Pancreas (tissue), 10 donors: Measurements from ENCODE around the gene ULK3. TPM values are rescaled to one million over a fixed set of nuclear protein-coding genes. Genes with fewer than 3 reads are reported as not detected.

ENCODE experiments used
- ATAC-seq, 4 donors: fragments of 200-7000 bp; cut with Tn5 transposase; one replicate each; pipeline versions ENCODE4 v1.8.0 to v1.9.1; 2020; ENCODE audit warnings: mild to moderate bottlenecking in 4 of 4, moderate library complexity in 4 of 4
- DNase-seq, 6 donors: peaks; one replicate each; pipeline ENCODE4 v3.0.0-alpha.2; 2020
- FAIRE-seq: peaks from 2 replicates; lab custom pipeline; 2012; peaks lifted over from hg19 to GRCh38; lab: Jason Lieb, UNC
- H3K27ac ChIP-seq, 4 donors: fragments of 200-600 bp; sonication (generic); 1 replicate in 3 of 4; 2 replicates in 1 of 4; pipeline versions ENCODE4 v1.5.0 to v1.8.0; 2020
- H3K27me3 ChIP-seq, 4 donors: fragments of 200-600 bp; one replicate each; pipeline ENCODE4 v1.8.0; 2021
- H3K36me3 ChIP-seq, 3 donors: fragments of 200-600 bp; sonication (generic) in 1 of 3; one replicate each; pipeline versions ENCODE4 v1.5.0 to v1.8.0; 2020 to 2021
- H3K4me1 ChIP-seq, 3 donors: fragments of 200-600 bp; one replicate each; pipeline ENCODE4 v1.8.0; 2021
- H3K4me3 ChIP-seq, 4 donors: fragments of 200-600 bp; sonication (generic) in 2 of 4; one replicate each; pipeline versions ENCODE4 v1.5.0 to v1.8.0; 2020 to 2021
- H3K9me3 ChIP-seq, 4 donors: fragments of 200-600 bp; one replicate each; pipeline ENCODE4 v1.8.0; 2021
- WGBS, 2 donors: extraction: QIAGEN DNeasy Blood & Tissue Kit; methylation state at CpG; one replicate each; pipeline ENCODE4 v1.1.7; 2013; 5-methylcytosine and 5-hydroxymethylcytosine counted together
- intact Hi-C, 3 donors: fragments of 100-400 bp; cut with DNase I; formaldehyde crosslinking; loops; one replicate each; pipeline versions ENCODE4 v1.11.1 to v1.14.2; 2022
- polyA plus RNA-seq, 2 donors: library from polyadenylated mRNA; stranded (reverse); fragments of 200-250 nt; gene quantifications; one replicate each; pipeline ENCODE4 v1.2.3, GENCODE V29; 2013
- total RNA-seq, 6 donors: library from RNA; stranded (reverse); fragmentation: NEBNext Ultra II Directional in 4 of 6; extraction: Animal tissue kit (Norgen Biotek cat#: 25700) in 4 of 6; gene quantifications; one replicate each; pipeline versions ENCODE4 v1.2.1 to v1.2.4, GENCODE V29; 2021 to 2023
- TF ChIP-seq, protein P1 (sequence below), 4 donors: fragments of 200-600 bp; sonication (generic) in 3 of 4; IDR thresholded peaks; one replicate each; pipeline versions ENCODE4 v1.5.0 to v1.8.0; 2021; ENCODE audit warnings: antibody characterized with exemption in 4 of 4
- donor health status: healthy with polysubstance abuse.
- donor health status: DM: no; HTN: no; CAD: no; lungs with moderate emphysema.
- donor health status: DM: no; HTN: no; CAD: no.
- donor health status: control.
- donor health status: control.
- donor health status: Bipolar disorder and iron deficiency.
- donor health status: DM: yes; HTN: yes; CAD: no.
- donor health status: DM: no; HTN: no; CAD: no.
- donor health status: DM: no; HTN: no; CAD: no.
- donor health status: DM: yes; HTN: yes; CAD: no.

Gene ULK3
- total and polyA plus RNA-seq, 8 donors = 15.0 to 83.5 (median 22.2) TPM

DNA sequence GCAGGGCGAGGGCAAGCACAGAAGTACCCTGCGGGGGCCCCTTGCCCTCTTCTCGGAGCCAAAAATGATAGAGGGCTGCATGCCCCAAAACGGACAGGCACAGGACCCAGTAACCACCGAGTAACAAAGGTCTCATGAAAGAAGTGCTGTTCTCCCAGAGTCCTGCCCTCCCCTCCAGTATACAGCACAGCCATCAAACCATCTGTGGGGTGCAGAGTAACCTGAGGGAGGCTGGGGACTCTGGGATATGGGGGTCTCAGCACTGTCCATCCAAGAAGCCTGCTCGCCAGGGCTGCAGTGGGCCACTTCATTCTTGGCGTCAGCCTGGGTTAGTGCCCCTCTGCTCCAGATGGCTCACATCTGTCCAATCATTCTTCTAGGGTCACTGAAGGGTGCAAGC is 6.1 kb downstream of the ULK3 start:
- ATAC-seq = no peak
- H3K4me1 ChIP-seq = peaks cover under 1 to 1% (median 1%) of the 10 kb centered on the region in 3 donors
- no peak overlapping the region for H3K27ac ChIP-seq
- DNase-seq = no peak
- intact Hi-C loops = loop anchor here in 1 of 3 donors (5.0 kb wide), 1 partner anchor 55 kb away; the partner anchor contains the start of gene CSK
- 81 to 86% methylated on average over 7 of the region's 7 CpGs for WGBS, 2 donors
- no peaks in the 10 kb centered on the region for H3K27me3 ChIP-seq
- no peaks in the 10 kb centered on the region for H3K36me3 ChIP-seq
- no peaks in the 10 kb centered on the region for H3K9me3 ChIP-seq
- FAIRE-seq = no peak
- TF ChIP-seq, protein P1, sequence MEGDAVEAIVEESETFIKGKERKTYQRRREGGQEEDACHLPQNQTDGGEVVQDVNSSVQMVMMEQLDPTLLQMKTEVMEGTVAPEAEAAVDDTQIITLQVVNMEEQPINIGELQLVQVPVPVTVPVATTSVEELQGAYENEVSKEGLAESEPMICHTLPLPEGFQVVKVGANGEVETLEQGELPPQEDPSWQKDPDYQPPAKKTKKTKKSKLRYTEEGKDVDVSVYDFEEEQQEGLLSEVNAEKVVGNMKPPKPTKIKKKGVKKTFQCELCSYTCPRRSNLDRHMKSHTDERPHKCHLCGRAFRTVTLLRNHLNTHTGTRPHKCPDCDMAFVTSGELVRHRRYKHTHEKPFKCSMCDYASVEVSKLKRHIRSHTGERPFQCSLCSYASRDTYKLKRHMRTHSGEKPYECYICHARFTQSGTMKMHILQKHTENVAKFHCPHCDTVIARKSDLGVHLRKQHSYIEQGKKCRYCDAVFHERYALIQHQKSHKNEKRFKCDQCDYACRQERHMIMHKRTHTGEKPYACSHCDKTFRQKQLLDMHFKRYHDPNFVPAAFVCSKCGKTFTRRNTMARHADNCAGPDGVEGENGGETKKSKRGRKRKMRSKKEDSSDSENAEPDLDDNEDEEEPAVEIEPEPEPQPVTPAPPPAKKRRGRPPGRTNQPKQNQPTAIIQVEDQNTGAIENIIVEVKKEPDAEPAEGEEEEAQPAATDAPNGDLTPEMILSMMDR (IDR thresholded peaks at IDR 0.05) = no peak
- H3K4me3 ChIP-seq = no peak overlapping the region

DNA sequence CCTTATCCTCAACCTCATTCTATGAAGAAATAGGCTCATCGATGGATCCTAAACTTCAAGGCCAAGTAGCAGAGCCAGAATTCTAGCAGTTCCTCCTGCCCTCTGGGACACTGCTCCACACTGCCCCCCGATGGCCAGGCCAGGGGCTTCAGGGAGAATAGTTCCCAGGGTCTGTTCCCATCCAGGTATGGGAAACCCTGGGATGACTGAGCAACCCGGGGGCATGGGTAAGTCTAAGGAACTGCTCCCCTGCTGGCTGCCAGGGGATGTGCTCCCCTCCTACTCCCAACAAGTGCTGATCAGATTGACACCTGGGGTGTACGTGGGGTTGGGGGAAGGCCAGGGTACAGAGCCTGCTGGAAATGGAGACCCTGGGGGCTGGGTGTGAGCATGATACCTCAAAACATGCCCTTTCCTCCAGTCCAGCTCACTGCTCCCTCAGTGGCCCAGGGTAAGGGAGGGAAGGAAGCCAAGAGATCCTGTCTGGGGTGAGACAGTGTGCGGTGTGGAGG is 7.6 kb downstream of the ULK3 start:
- whole genome bisulfite sequencing, 2 donors = 35 to 36% methylated on average over 5 of the region's 5 CpGs
- Histone ChIP-seq H3K36me3 (no peaks in the 10 kb centered on the region), H3K4me1 (no peaks in the 10 kb centered on the region), H3K27ac (no peak overlapping the region), H3K9me3 (no peaks in the 10 kb centered on the region), H3K27me3 (no peaks in the 10 kb centered on the region), H3K4me3 (no peak overlapping the region)
- TF ChIP-seq, protein P1 (IDR thresholded peaks at IDR 0.05) = peak; percentile 55 to 74 (median 60)
- FAIRE-seq = no peak
- DNase-seq = peak in 5 of 6 donors; percentile 39 to 86 (median 69)
- intact Hi-C loops = loop anchor here in 1 of 3 donors (5.0 kb wide), 1 partner anchor 53 kb away; the partner anchor contains the start of gene CSK
- peak; percentile 61 to 93 (median 81) for ATAC-seq

DNA sequence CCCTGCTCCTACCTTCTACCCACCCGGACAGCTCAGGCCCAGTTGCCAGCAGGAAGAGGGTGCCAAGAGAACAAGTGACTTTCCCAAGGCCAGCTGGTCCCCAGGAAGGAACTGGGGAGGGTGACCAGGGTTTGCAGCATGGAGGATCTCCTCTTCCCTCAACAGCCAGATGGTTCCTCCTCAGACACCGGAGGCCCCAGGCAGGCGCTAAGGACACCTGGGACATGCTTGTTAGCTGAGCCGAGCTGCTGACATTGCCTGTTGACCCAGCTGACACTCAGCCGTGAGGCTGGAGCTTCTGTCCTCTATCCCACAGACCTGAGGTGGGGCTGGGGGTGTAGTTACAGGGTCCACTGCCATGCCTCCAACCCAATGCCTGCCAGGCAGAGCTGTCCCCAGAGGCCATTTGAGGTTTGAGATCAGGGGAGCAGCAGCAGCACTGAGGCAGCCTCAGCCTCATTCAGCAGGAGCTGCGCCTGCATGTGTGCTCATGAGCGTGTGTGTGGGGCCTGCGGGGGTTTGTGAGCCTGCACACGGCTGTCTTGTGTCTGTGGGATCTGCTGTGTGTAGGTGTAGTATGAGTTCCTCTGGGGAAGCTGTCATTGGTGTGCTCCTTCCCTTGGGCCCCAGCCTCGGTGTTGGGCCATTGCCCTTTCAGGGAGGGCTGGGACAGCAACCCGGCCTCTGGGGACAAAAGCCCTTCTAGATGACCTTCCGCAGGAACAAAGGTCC is 9.4 kb downstream of the ULK3 start:
- Histone ChIP-seq H3K27me3 (no peaks in the 10 kb centered on the region), H3K4me3 (no peak overlapping the region), H3K9me3 (no peaks in the 10 kb centered on the region), H3K27ac (no peak overlapping the region), H3K4me1 (no peaks in the 10 kb centered on the region), H3K36me3 (no peaks in the 10 kb centered on the region)
- TF ChIP-seq, protein P1 (IDR thresholded peaks at IDR 0.05) = no peak
- FAIRE-seq (no peak), DNase-seq (no peak), ATAC-seq (no peak)
- intact Hi-C loops = no loop called here
- WGBS, 2 donors = 68 to 80% methylated on average over 12 of the region's 12 CpGs

DNA sequence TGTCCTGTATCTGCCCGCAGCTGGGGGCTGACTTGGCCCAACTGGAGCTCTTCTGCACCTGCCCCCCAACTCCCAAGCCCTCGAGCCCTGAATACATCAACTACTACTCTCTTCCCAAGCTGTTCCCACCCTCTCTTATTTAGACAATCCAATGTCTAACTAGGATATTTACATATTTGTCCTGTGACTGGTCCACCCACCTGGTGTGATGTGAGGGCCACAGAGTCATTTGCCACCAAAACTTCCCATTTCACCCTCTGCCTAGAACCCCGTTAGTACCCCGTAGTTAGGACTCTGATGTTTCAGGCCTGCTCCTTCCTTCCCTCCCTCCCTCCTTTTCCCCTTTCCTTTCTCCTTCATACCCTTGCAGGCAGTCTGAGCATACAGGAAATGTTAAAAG is 10.1 kb downstream of the ULK3 start:
- 70 to 77% methylated on average over 4 of the region's 4 CpGs for WGBS, 2 donors
- intact Hi-C loops = no loop called here
- Histone ChIP-seq H3K36me3 (no peaks in the 10 kb centered on the region), H3K4me3 (no peak overlapping the region), H3K27ac (no peak overlapping the region), H3K9me3 (no peaks in the 10 kb centered on the region), H3K27me3 (no peaks in the 10 kb centered on the region), H3K4me1 (no peaks in the 10 kb centered on the region)
- no peak for FAIRE-seq
- TF ChIP-seq, protein P1 (IDR thresholded peaks at IDR 0.05) = no peak
- no peak for ATAC-seq
- no peak for DNase-seq
